ENCODE measurements around the gene EPN2. TPM values are rescaled to one million over a fixed set of nuclear protein-coding genes. Genes with fewer than 3 reads are reported as not detected.
"Not testable (repeated sequence)": the region's sequence is repeated elsewhere in the genome, so short reads cannot be mapped to it uniquely, and the experiment has no call there.

The EPN2 gene
- total RNA-seq, result 10 to 100 TPM; 26.0 to 45.9 (median 34.6) TPM

GRCh38 chr17:19237139-19237388 is at the start of gene EPN2:
Gene EPN2, plus strand, starts transcription at chr17:19237366. Its CDS starts 45,754 bp downstream, at chr17:19283120.
- ATAC-seq (ENCODE audit: low FRiP score) (peak; percentile 84), DNase-seq (ENCODE audit: low spot score) (peak; percentile 41)

DNA sequence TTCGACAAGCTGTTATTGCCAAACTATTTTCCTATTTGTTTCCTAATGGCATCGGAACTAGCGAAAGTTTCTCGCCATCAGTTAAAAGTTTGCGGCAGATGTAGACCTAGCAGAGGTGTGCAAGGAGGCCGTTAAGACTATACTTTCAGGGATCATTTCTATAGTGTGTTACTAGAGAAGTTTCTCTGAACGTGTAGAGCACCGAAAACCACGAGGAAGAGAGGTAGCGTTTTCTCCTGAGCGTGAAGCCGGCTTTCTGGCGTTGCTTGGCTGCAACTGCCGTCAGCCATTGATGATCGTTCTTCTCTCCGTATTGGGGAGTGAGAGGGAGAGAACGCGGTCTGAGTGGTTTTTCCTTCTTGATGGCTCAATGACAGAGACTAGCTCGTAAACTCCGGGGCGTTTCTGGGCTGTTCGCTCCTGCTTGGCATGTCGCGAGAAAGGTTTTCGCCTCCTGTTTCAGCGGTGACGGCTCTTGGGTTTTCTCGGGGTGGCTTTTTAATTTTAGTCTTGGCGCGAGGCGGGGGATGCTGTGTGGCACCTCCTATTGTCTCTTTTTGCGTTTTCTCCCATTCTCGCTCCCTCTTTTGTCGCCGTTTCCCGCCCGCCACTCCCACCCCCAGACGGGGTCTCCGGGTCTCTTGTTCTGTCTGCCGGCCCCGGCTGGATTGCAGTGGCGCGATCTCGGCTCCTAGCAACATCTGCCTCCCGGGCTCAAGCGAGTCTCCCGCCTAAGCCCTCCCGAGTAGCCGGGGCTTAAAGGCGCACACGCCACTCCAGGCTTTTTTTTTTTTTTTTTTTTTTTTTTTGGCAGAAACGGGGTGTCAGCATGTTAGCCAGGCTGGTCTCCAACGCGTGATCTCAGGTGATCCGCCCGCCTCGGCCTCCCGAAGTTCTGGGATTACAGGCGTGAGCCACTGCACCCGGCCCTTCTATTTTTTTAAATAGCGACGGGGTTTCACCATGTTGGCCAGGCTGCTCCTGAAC is 49.0 kb upstream of the EPN2 start:
- ATAC-seq (ENCODE audit: low FRiP score); DNase-seq (ENCODE audit: low spot score): not testable (repeated sequence)

DNA sequence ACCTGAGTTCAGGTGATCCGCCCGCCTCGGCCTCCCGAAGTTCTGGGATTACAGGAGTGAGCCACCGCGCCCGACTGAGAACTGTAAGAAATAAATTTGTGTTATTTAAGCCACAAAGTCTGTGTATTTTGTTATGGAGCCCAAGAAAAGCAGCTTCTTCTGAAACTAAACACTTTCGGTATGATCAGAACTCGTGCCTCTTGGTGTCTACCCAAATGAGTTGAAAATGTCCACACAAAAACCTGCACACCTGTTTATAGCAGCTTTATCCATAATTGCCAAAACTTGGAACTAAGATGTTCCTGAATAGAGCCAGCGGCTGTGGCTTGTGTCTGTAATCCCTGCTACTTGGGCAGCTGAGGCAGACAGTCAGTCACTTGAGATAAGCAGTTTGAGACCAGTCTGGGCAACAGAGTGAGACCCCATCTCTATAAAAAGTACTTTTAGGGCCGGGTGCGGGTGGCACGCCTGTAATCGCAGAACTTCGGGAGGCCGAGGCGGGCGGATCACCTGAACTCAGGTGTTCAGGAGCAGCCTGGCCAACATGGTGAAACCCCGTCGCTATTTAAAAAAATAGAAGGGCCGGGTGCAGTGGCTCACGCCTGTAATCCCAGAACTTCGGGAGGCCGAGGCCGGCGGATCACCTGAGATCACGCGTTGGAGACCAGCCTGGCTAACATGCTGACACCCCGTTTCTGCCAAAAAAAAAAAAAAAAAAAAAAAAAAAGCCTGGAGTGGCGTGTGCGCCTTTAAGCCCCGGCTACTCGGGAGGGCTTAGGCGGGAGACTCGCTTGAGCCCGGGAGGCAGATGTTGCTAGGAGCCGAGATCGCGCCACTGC is 48.1 kb upstream of the EPN2 start:
- peak; percentile 93 for ATAC-seq (ENCODE audit: low FRiP score)
- DNase-seq (ENCODE audit: low spot score), result not testable (repeated sequence)

DNA sequence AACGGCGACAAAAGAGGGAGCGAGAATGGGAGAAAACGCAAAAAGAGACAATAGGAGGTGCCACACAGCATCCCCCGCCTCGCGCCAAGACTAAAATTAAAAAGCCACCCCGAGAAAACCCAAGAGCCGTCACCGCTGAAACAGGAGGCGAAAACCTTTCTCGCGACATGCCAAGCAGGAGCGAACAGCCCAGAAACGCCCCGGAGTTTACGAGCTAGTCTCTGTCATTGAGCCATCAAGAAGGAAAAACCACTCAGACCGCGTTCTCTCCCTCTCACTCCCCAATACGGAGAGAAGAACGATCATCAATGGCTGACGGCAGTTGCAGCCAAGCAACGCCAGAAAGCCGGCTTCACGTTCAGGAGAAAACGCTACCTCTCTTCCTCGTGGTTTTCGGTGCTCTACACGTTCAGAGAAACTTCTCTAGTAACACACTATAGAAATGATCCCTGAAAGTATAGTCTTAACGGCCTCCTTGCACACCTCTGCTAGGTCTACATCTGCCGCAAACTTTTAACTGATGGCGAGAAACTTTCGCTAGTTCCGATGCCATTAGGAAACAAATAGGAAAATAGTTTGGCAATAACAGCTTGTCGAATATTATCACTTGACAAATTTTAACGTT is 47.3 kb upstream of the EPN2 start:
- not testable (repeated sequence) for ATAC-seq (ENCODE audit: low FRiP score); DNase-seq (ENCODE audit: low spot score)

GRCh38 chr17:19196382-19197204 is 40.6 kb upstream of the EPN2 start:
- not testable (repeated sequence) for DNase-seq (ENCODE audit: low spot score)
- peak; percentile 81 for ATAC-seq (ENCODE audit: low FRiP score)

DNA sequence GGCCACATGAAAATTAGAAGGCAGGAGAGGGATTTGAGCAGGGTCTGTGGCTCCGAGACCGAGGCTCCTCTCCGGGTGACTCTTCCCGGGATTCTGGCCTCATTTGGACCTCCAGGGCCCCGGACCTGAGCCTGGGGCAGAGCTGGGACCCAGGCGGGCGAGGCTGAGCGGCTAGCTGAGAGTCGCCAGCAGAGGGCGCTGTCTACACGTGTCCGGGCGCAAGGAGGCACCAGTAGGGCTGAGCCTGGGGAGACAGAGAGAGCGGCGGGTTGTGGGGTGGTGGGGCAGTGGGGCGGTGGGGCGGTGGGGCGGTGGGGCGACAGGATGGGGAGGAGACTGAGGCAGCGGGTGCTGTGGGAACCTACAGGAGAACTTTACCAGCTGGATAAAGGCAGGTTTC is 34.7 kb upstream of the EPN2 start:
- ATAC-seq (ENCODE audit: low FRiP score), result peak; percentile 89
- not testable (repeated sequence) for DNase-seq (ENCODE audit: low spot score)

GRCh38 chr17:19203429-19203828 is 33.7 kb upstream of the EPN2 start:
- not testable (repeated sequence) for ATAC-seq (ENCODE audit: low FRiP score)

GRCh38 chr17:19215074-19215860 is 21.9 kb upstream of the EPN2 start:
- not testable (repeated sequence) for DNase-seq (ENCODE audit: low spot score)
- ATAC-seq (ENCODE audit: low FRiP score), result peak; percentile 90

More at GRCh38 chr17:19203429-19203828, 33.7 kb upstream of the EPN2 start:
- not testable (repeated sequence) for DNase-seq (ENCODE audit: low spot score)

GRCh38 chr17:19216148-19216926 is 20.8 kb upstream of the EPN2 start:
- DNase-seq (ENCODE audit: low spot score); ATAC-seq (ENCODE audit: low FRiP score): not testable (repeated sequence)

- ATAC-seq (ENCODE audit: low FRiP score); DNase-seq (ENCODE audit: low spot score): not testable (repeated sequence)
Observed at GRCh38 chr17:19218914-19219313, 18.3 kb upstream of the EPN2 start.

- peak; percentile 78 for ATAC-seq (ENCODE audit: low FRiP score)
- not testable (repeated sequence) for DNase-seq (ENCODE audit: low spot score)
Observed at GRCh38 chr17:19219384-19219783, 17.8 kb upstream of the EPN2 start.

GRCh38 chr17:19220195-19220594 is 17.0 kb upstream of the EPN2 start:
- not testable (repeated sequence) for DNase-seq (ENCODE audit: low spot score)
- ATAC-seq (ENCODE audit: low FRiP score), result peak; percentile 52

GRCh38 chr17:19226610-19227588 is 10.3 kb upstream of the EPN2 start:
- not testable (repeated sequence) for DNase-seq (ENCODE audit: low spot score); ATAC-seq (ENCODE audit: low FRiP score)

GRCh38 chr17:19234676-19235075 is 2.5 kb upstream of the EPN2 start:
- ATAC-seq (ENCODE audit: low FRiP score); DNase-seq (ENCODE audit: low spot score): not testable (repeated sequence)

DNA sequence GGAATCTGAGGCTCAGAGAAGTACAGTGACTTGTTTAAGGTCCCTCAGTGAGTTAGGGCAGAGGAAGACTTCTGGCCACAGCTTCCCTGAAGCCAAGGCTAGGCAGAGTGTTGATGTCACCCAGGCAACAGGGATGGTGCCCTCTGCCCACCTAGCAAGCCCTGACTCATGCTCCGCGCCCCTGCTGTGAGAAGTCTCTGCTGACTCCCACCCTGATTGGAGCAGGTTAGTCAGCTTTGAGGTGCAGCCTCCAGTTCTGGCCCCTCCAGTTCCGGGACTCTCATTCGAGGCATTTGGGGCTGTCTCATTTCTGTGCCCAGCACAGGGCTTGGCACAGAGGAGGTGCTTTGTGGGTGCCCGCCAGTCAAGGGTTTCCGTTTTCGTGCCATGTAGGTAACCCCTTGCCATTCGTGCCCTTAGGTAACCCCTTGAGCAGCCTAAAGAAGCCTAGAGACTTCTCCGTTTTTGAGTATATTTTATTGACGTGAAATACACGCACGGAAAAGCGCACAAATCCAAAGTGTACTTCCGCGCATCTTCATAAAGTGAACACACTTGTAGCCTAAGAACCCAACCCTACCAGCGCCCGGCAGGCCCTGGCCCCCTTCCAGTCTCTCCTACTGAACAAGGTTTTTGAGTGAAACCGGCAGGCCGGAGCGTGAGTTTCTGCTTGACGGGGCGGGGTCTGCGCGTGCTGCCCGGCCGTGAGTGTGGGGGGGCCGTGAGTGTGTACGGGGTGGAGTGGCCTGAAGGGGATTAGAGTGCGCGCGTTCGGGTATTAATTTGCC is 621 bp upstream of the EPN2 start:
- peak; percentile 81 for ATAC-seq (ENCODE audit: low FRiP score)
- not testable (repeated sequence) for DNase-seq (ENCODE audit: low spot score)
